ENCODE results near the gene TEX52.
A peak's percentile ranks its signal among the peaks of the same experiment; 100 is the strongest.

Gene TEX52

DNA sequence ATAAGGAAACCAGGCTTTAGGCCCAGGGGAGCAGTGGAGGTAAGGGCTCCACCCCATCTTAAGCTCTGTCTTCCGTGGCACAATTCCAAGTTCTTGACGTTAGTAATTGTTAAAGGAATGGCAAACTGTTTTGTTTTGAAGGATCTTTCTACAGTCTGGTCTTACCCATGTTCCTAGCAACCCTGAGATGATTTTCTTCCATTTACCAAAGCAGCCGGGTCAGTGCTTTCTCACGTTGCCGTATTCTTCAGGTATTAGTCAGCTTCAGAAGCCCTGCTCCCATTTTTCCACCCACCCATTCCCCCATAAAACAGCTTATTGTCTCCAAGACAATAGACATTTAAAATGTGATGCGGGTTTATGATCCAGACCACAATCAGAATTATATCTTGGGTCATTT lies 32.3 kb downstream of the TEX52 start:
- TF ChIP-seq, protein P1, sequence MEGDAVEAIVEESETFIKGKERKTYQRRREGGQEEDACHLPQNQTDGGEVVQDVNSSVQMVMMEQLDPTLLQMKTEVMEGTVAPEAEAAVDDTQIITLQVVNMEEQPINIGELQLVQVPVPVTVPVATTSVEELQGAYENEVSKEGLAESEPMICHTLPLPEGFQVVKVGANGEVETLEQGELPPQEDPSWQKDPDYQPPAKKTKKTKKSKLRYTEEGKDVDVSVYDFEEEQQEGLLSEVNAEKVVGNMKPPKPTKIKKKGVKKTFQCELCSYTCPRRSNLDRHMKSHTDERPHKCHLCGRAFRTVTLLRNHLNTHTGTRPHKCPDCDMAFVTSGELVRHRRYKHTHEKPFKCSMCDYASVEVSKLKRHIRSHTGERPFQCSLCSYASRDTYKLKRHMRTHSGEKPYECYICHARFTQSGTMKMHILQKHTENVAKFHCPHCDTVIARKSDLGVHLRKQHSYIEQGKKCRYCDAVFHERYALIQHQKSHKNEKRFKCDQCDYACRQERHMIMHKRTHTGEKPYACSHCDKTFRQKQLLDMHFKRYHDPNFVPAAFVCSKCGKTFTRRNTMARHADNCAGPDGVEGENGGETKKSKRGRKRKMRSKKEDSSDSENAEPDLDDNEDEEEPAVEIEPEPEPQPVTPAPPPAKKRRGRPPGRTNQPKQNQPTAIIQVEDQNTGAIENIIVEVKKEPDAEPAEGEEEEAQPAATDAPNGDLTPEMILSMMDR (IDR thresholded peaks at IDR 0.05; ENCODE audit: control insufficient read depth, extremely low read depth, insufficient read depth): no peak
- H3K4me3 ChIP-seq (ENCODE audit: low read depth, low read length): no peak overlapping the region
- no peak for DNase-seq (ENCODE audit: low read depth)

GRCh38 chr12:2823483-2823882 lies 33.4 kb downstream of the TEX52 start:
- no peak for DNase-seq (ENCODE audit: low read depth)
- TF ChIP-seq, protein P1 (IDR thresholded peaks at IDR 0.05; ENCODE audit: control insufficient read depth, extremely low read depth, insufficient read depth): no peak

GRCh38 chr12:2820432-2820831 lies 36.4 kb downstream of the TEX52 start:
- TF ChIP-seq, protein P1 (IDR thresholded peaks at IDR 0.05; ENCODE audit: control insufficient read depth, extremely low read depth, insufficient read depth): no peak
- DNase-seq (ENCODE audit: low read depth): no peak
- H3K4me3 ChIP-seq (ENCODE audit: low read depth, low read length): no peak overlapping the region

More at GRCh38 chr12:2823483-2823882, 33.4 kb downstream of the TEX52 start:
- H3K4me3 ChIP-seq (ENCODE audit: low read depth, low read length): no peak overlapping the region

GRCh38 chr12:2819810-2820209 lies 37.0 kb downstream of the TEX52 start:
- H3K4me3 ChIP-seq (ENCODE audit: low read depth, low read length): no peak overlapping the region
- TF ChIP-seq, protein P1 (IDR thresholded peaks at IDR 0.05; ENCODE audit: control insufficient read depth, extremely low read depth, insufficient read depth): no peak
- DNase-seq (ENCODE audit: low read depth): no peak

DNA sequence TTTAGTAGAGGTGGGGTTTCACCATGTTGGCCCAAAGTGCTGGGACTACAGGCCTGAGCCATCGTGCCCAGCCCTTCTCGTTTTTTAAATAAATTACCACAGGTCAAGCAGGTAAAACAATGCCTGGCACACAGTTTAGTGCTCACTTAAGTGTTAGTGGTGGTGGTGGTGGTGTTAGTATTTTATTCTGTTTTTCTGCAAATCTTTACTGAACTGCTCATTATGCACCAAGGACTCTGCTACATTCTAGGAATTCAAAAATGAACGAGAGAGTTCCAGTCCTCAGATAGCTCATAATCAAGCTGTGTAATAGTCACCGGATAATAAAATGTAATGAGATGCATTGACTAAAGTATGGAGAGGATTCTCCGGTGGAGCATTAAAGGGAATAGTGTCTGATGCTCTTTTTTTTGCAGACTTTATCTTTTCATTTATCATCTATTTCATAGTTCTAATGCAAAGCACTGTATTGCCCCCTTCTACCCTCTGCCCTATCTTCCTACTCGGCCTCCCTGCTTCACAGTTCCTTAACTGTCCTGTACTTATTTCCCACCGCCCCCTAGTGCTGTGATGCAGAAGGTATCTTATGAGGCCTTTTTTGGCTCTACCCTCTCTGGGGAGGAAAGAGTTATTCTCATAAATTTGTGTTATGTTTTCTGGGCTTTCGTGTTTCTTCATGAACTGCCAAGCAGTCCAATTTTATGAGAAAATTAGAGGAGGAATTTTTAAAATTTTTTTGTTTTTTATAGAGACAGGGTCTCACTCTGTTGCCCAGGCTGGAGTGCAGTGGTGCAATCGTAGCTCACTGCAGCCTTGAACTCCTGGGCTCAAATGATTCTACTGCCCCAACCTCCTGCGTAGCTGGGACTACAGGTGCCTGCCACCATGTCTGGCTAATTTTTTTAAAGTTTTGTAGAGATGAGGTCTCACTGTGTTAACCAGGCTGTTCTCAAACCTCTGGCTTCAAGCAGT lies 43.3 kb downstream of the TEX52 start:
- H3K4me3 ChIP-seq (ENCODE audit: low read depth, low read length): peak overlapping the region; percentile 86
- peak; percentile 50 for DNase-seq (ENCODE audit: low read depth)
- TF ChIP-seq, protein P1 (IDR thresholded peaks at IDR 0.05; ENCODE audit: control insufficient read depth, extremely low read depth, insufficient read depth): peak; percentile 89

DNA sequence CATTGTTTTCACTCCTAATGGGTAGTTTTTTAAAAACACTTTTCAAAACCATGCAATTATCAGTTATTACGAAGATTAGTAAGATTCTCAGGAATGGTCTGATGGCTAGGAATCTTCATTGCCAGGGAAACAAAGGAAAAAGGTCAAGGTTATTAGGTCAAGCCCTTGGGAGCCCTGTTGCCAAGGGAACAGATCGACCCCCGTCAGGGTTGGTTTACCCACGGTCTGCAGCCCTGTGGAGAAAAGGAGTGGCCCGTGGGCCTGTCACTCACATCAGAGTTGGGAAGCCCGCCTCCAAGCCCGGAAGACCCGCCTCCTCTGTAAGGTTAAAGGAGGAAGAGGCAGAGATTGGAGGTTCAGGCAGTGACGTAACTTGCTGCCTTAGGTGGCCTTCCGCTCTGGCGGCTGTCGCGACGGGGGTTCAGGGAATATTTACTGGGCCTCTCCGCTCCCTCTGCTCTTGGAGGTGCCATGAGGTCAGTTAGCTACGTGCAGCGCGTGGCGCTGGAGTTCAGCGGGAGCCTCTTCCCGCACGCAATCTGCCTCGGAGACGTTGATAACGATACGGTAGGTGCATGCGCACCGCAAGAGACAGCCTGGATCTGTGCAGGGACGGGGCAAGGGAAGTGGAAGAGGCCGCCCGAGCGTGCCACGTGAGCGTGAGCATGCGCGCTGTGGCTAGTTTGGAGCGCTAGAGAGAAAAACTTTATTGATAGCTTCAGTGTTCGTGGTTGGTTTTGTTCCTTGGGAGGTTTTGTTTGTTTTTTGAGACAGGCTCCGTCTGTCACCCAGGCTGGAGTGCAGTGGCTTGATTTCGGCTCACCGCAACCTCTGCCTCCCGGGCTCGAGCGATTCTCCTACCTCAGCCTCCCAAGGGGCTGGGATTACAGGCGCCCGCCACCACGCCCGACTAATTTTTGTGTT lies 44.3 kb downstream of the TEX52 start, which contains the start of gene ITFG2:
ITFG2 (plus strand) TSS at position 379 of the 924 bp plus-strand sequence; CDS start at position 472, 93 bp downstream.
- TF ChIP-seq, protein P1 (IDR thresholded peaks at IDR 0.05; ENCODE audit: control insufficient read depth, extremely low read depth, insufficient read depth): no peak
- peak; percentile 97 for DNase-seq (ENCODE audit: low read depth)
- peak within 1 kb of the TSS; percentile 86 for H3K4me3 ChIP-seq (ENCODE audit: low read depth, low read length)

Data from LNCaP clone FGC (cell line).